ENCODE data around the gene NXT2.
A peak's percentile ranks its signal among the peaks of the same experiment; 100 is the strongest.
"Not testable (repeated sequence)": the region's sequence is repeated elsewhere in the genome, so short reads cannot be mapped to it uniquely, and the experiment has no call there.

NXT2 gene

DNA sequence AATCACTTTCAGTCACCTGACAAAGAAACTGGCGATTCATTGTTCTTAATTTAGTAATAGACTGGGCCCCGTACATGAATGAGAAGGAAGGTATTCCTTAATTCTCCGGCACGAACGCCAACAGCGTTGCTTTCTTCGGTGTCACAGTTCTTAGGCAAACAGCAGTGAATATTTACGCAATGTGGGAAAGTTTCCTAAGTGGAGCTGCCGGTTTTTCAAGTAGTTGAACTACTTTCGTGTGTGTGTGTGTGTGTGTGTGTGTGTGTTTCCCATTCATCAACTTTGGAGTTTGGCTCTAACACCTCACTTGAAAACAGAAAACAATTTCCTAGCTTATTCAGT is 651 bp downstream of the NXT2 start:
- Mint-ChIP-seq H3K27me3 (ENCODE audit: low read depth) (peaks cover 19% of the 10 kb centered on the region), H3K4me3 (peak overlapping the region; percentile 94), H3K4me1 (peaks cover 6% of the 10 kb centered on the region), H3K9me3 (no peaks in the 10 kb centered on the region), H3K36me3 (ENCODE audit: low read depth) (no peaks in the 10 kb centered on the region), H3K27ac (peak overlapping the region; percentile 96 to 100 (median 99))
- TF ChIP-seq, protein P1, sequence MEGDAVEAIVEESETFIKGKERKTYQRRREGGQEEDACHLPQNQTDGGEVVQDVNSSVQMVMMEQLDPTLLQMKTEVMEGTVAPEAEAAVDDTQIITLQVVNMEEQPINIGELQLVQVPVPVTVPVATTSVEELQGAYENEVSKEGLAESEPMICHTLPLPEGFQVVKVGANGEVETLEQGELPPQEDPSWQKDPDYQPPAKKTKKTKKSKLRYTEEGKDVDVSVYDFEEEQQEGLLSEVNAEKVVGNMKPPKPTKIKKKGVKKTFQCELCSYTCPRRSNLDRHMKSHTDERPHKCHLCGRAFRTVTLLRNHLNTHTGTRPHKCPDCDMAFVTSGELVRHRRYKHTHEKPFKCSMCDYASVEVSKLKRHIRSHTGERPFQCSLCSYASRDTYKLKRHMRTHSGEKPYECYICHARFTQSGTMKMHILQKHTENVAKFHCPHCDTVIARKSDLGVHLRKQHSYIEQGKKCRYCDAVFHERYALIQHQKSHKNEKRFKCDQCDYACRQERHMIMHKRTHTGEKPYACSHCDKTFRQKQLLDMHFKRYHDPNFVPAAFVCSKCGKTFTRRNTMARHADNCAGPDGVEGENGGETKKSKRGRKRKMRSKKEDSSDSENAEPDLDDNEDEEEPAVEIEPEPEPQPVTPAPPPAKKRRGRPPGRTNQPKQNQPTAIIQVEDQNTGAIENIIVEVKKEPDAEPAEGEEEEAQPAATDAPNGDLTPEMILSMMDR (IDR thresholded peaks at IDR 0.05; ENCODE audit: unreplicated experiment in 3 of 3): no peak

DNA sequence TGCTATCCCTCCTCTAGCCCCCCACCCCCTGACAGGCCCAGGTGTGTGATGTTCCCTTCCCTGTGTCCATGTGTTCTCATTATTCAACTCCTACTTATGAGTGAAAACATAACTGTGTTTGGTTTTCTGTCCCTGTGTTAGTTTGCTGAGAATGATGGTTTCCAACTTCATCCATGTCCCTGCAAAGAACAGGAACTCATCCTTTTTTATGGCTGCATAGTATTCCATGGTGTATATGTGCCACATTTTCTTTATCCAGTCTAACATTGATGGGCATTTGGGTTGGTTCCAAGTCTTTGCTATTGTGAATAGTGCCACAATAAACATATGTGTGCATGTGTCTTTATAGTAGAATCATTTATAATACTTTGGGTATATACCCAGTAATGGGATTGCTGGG is 2.4 kb downstream of the NXT2 start:
- Mint-ChIP-seq H3K4me3 (peak overlapping the region in 1 of 3 experiments; percentile 31), H3K27me3 (ENCODE audit: low read depth) (peaks cover 10% of the 10 kb centered on the region), H3K27ac (peak overlapping the region in 1 of 3 experiments; percentile 60)
- not testable (repeated sequence) for H3K9me3 Mint-ChIP-seq; H3K36me3 Mint-ChIP-seq (ENCODE audit: low read depth); H3K4me1 Mint-ChIP-seq

DNA sequence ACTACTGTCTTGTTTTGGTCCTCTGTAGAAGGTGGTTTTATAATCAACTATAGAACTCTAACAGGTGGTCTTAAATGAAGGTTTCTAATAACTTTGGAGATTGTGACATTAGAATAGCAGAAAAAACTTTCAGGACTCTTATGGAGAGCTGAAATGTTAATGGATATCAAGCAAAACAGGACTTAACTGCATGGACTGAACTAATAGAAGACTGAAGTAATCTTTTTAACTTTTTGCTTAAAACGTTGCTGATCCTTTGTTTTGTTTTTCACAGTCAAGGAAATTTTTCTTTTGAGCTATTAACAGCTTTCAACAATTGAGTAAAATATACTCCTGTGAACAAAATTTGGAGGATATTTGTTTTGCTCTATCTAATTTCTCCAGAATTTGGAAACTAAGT is 17.2 kb downstream of the NXT2 start:
- Mint-ChIP-seq H3K4me3 (no peak overlapping the region), H3K4me1 (no peaks in the 10 kb centered on the region), H3K36me3 (ENCODE audit: low read depth) (no peaks in the 10 kb centered on the region), H3K27me3 (ENCODE audit: low read depth) (no peaks in the 10 kb centered on the region), H3K27ac (no peak overlapping the region), H3K9me3 (peaks cover 8% of the 10 kb centered on the region)
- TF ChIP-seq, protein P1 (IDR thresholded peaks at IDR 0.05; ENCODE audit: unreplicated experiment in 3 of 3): no peak

DNA sequence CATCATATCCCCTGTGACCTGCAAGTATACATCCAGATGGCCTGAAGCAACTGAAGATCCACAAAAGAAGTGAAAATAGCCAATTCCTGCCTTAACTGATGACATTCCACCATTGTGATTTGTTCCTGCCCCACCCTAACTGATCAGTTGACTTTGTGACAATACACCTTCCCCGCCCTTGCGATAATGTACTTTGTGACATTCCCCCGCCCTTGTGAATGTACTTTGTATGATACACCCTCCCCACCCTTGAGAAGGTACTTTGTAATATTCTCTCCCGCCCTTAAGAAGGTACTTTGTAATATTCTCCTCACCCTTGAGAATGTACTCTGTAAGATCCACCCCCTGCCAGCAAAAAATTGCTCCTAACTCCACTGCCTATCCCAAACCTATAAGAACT is 39.4 kb downstream of the NXT2 start:
- H3K9me3 Mint-ChIP-seq; H3K27me3 Mint-ChIP-seq (ENCODE audit: low read depth); H3K4me1 Mint-ChIP-seq; H3K27ac Mint-ChIP-seq; H3K36me3 Mint-ChIP-seq (ENCODE audit: low read depth); H3K4me3 Mint-ChIP-seq: not testable (repeated sequence)

DNA sequence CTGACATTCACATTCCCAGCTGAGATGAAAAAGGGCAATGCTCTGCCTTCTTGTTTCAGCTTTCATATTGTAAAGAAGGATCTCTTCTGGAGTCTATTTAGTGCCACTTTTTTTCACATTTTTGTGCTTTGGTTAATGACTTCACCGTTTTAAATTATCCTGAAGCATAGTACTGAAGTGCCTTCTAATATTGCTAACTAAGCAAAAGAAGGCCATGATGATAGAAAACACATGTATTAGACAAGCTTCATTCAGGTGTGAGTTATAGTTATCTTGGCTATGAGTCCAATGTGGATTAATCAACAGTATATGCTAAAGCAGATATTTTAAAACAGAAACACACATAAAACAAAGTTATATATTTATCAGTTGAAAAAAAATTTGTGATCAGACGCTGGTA is 40.4 kb downstream of the NXT2 start:
- TF ChIP-seq, protein P1 (IDR thresholded peaks at IDR 0.05; ENCODE audit: unreplicated experiment in 3 of 3): no peak
- Mint-ChIP-seq H3K9me3 (no peaks in the 10 kb centered on the region), H3K4me1 (no peaks in the 10 kb centered on the region), H3K4me3 (no peak overlapping the region), H3K36me3 (ENCODE audit: low read depth) (no peaks in the 10 kb centered on the region), H3K27me3 (ENCODE audit: low read depth) (no peaks in the 10 kb centered on the region), H3K27ac (no peak overlapping the region)

DNA sequence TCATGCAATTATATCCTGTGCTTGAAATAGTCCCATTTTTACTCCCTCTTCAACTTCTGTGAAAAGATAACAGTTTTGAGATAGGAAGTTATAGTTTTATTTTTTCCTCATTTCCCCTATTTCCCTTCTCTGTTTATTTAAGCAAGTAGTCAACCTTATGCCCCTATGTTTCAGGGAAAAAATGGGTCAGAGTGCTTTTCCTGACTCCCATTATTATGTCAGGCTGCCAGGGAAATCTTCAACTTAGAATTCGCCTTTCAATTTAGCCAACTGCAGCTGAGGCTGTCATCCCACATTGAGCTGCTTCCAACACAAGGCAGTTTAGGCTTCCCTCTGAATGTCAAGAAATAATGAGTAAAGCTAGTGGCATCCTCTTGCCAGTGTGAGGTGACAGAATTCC is 42.3 kb downstream of the NXT2 start:
- Mint-ChIP-seq H3K36me3 (ENCODE audit: low read depth) (no peaks in the 10 kb centered on the region), H3K9me3 (no peaks in the 10 kb centered on the region)
- TF ChIP-seq, protein P1 (IDR thresholded peaks at IDR 0.05; ENCODE audit: unreplicated experiment in 3 of 3): no peak

DNA sequence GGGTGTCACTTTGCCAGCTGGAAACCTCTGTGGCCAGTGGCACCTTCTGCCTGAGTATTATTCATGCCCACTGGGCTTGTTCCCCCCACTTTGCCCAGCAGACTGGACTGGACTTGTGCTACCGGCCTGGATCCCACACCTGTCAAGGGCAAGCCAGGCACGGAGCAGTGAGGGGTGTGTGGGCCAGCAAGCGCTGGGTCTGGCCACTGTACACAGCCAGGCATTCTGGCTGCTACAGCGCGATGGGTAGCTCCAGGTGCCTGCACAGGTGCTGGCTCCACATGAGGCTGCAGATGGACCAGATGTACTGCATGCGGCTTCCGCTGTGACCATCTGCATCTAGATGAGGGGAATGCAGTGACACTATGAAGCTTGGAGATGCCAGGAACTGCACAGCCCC is 48.8 kb downstream of the NXT2 start:
- no peaks in the 10 kb centered on the region for H3K36me3 Mint-ChIP-seq (ENCODE audit: low read depth)
- H3K4me3 Mint-ChIP-seq: no peak overlapping the region
- H3K27ac Mint-ChIP-seq: no peak overlapping the region
- no peaks in the 10 kb centered on the region for H3K9me3 Mint-ChIP-seq
- peaks cover 4% of the 10 kb centered on the region for H3K27me3 Mint-ChIP-seq (ENCODE audit: low read depth)
- H3K4me1 Mint-ChIP-seq: no peaks in the 10 kb centered on the region
- TF ChIP-seq, protein P1 (IDR thresholded peaks at IDR 0.05; ENCODE audit: unreplicated experiment in 3 of 3): no peak

More for the DNA sequence above, 42.3 kb downstream of the NXT2 start:
- no peak overlapping the region for H3K27ac Mint-ChIP-seq
- no peaks in the 10 kb centered on the region for H3K27me3 Mint-ChIP-seq (ENCODE audit: low read depth)
- no peak overlapping the region for H3K4me3 Mint-ChIP-seq
- H3K4me1 Mint-ChIP-seq: no peaks in the 10 kb centered on the region

Measured in nephron (organoid).